HG03558 (cell line): ENCODE data around the gene CD40.

Source experiments
- ATAC-seq: cut with Tn5 transposase; IDR thresholded peaks from one replicate; pipeline ENCODE4 v1.9.1; 2021; ENCODE audit warnings: moderate number of reproducible peaks; ENCODE audit not compliant: unreplicated experiment; ENCODE audit errors: extremely low read depth

Gene CD40

GRCh38 chr20:46117704-46118467 is at the start of gene CD40:
Gene CD40 (plus strand): TSS chr20:46118314. CDS start chr20:46118344, 30 bp downstream.
- ATAC-seq = peak; percentile 71

- ATAC-seq = no peak
These were observed 47.8 kb upstream of the CD40 start for GRCh38 chr20:46070215-46070900.

GRCh38 chr20:46071573-46071972 is 46.5 kb upstream of the CD40 start:
- no peak for ATAC-seq

- no peak for ATAC-seq
These were observed 45.1 kb upstream of the CD40 start for GRCh38 chr20:46073024-46073423.

GRCh38 chr20:46073443-46073842 is 44.7 kb upstream of the CD40 start:
- no peak for ATAC-seq

GRCh38 chr20:46074006-46074405 is 44.1 kb upstream of the CD40 start:
- ATAC-seq = no peak

GRCh38 chr20:46076806-46077205 is 41.3 kb upstream of the CD40 start:
- ATAC-seq = no peak

- ATAC-seq = no peak
These were observed 40.3 kb upstream of the CD40 start for GRCh38 chr20:46077642-46078305.

GRCh38 chr20:46078954-46079353 is 39.2 kb upstream of the CD40 start:
- no peak for ATAC-seq

- ATAC-seq = no peak
These were observed 37.0 kb upstream of the CD40 start for GRCh38 chr20:46081074-46081473.

GRCh38 chr20:46083101-46083500 is 35.0 kb upstream of the CD40 start:
- ATAC-seq = no peak

GRCh38 chr20:46083531-46084061 is 34.5 kb upstream of the CD40 start:
- no peak for ATAC-seq

- ATAC-seq = no peak
These were observed 33.3 kb upstream of the CD40 start for GRCh38 chr20:46084805-46085178.

GRCh38 chr20:46085179-46085851 is 32.8 kb upstream of the CD40 start:
- no peak for ATAC-seq

- ATAC-seq = no peak
These were observed 31.0 kb upstream of the CD40 start for GRCh38 chr20:46087161-46087560.

- no peak for ATAC-seq
These were observed 29.5 kb upstream of the CD40 start for GRCh38 chr20:46088409-46089166.

- no peak for ATAC-seq
These were observed 29.0 kb upstream of the CD40 start for GRCh38 chr20:46089167-46089416.

- peak; percentile 67 for ATAC-seq
These were observed 28.4 kb upstream of the CD40 start, which contains the start of gene NCOA5 for GRCh38 chr20:46089417-46090388. Gene NCOA5 (minus strand): TSS chr20:46089962. CDS start chr20:46079424, 10,538 bp downstream.
